OCI-LY7 (cell line): ENCODE data around the gene ANP32A. TPM values are rescaled to one million over a fixed set of nuclear protein-coding genes. Genes with fewer than 3 reads are reported as not detected.

ENCODE experiments used
- BruUV-seq: library from RNA; stranded (reverse); fragments of 400-500 nt; replicated peaks from 2 replicates; lab custom pipeline; 2021; lab: Mats Ljungman, UMichigan
- CTCF ChIA-PET: fragments of 300-600 bp; sonication (Branson Sonifier 250); formaldehyde crosslinking; loops from one replicate; lab custom pipeline; 2022; ENCODE audit warnings: antibody characterized with exemption; ENCODE audit not compliant: unreplicated experiment; lab: Charles Lee
- POLR2A ChIA-PET: fragments of 300-600 bp; sonication (Branson Sonifier 250); formaldehyde crosslinking; loops from one replicate; lab custom pipeline; 2022; ENCODE audit warnings: antibody characterized with exemption; lab: Charles Lee
- DNase-seq: peaks from one replicate; pipeline ENCODE4 v3.0.0-alpha.2; 2015; ENCODE audit warnings: low spot score
- H2AFZ ChIP-seq: fragments of 200-600 bp; sonication (generic), shearing (Covaris generic); 2 replicates; pipeline ENCODE4 v1.6.1; 2014; ENCODE audit warnings: mild to moderate bottlenecking, antibody characterized with exemption, low read length, moderate library complexity
- H3K27ac ChIP-seq: fragments of 200-600 bp; sonication (generic); 2 replicates; pipeline ENCODE4 v1.5.1; 2014; ENCODE audit warnings: mixed run types, low read depth, mild to moderate bottlenecking, moderate library complexity, low read length, inconsistent platforms; ENCODE audit not compliant: poor library complexity, severe bottlenecking
- H3K36me3 ChIP-seq: fragments of 200-600 bp; sonication (generic); 2 replicates; pipeline ENCODE4 v1.6.1; 2014; ENCODE audit warnings: mild to moderate bottlenecking, antibody characterized with exemption, low read length, moderate library complexity, mixed read lengths; ENCODE audit not compliant: insufficient read depth
- H3K4me1 ChIP-seq: fragments of 200-600 bp; sonication (generic); 2 replicates; pipeline ENCODE4 v1.5.1; 2014; ENCODE audit warnings: mild to moderate bottlenecking, low read length; ENCODE audit not compliant: insufficient read depth, poor library complexity, severe bottlenecking
- H3K4me2 ChIP-seq: fragments of 200-600 bp; sonication (generic); 2 replicates; pipeline ENCODE4 v1.6.1; 2014; ENCODE audit warnings: mild to moderate bottlenecking, low read length
- H3K4me3 ChIP-seq: fragments of 200-600 bp; sonication (generic); 2 replicates; pipeline ENCODE4 v1.5.1; 2014; ENCODE audit warnings: mild to moderate bottlenecking, low read depth, low read length; ENCODE audit not compliant: poor library complexity, severe bottlenecking
- H3K79me2 ChIP-seq: fragments of 200-600 bp; sonication (generic); 2 replicates; pipeline ENCODE4 v1.6.1; 2016; ENCODE audit warnings: low read depth, mild to moderate bottlenecking, low read length, moderate library complexity, mixed read lengths; ENCODE audit not compliant: insufficient read depth
- H3K9me2 ChIP-seq: fragments of 200-600 bp; sonication (generic); 2 replicates; pipeline ENCODE4 v1.6.1; 2016; ENCODE audit warnings: mild to moderate bottlenecking, low read length, mixed read lengths; ENCODE audit not compliant: insufficient read depth
- H3K9me3 ChIP-seq: fragments of 200-600 bp; sonication (generic); 2 replicates; pipeline ENCODE4 v1.6.1; 2014; ENCODE audit warnings: mild to moderate bottlenecking, mixed run types, low read length, mixed read lengths
- H4K20me1 ChIP-seq: fragments of 200-600 bp; sonication (generic); 2 replicates; pipeline ENCODE4 v1.6.1; 2014; ENCODE audit warnings: mild to moderate bottlenecking, antibody characterized with exemption, low read length, moderate library complexity, mixed read lengths; ENCODE audit not compliant: insufficient read depth
- EZH2phosphoT487 ChIP-seq: fragments of 200-600 bp; sonication (generic); IDR thresholded peaks from 2 replicates; pipeline ENCODE4 v1.6.1; 2018; ENCODE audit warnings: low read depth, borderline replicate concordance, mild to moderate bottlenecking, mixed run types, antibody characterized with exemption, low read length, moderate library complexity, mixed read lengths
- intact Hi-C: fragments of 100-400 bp; cut with micrococcal nuclease; formaldehyde crosslinking; loops from one replicate; pipeline ENCODE4 v1.10.0; 2022; ENCODE audit not compliant: unreplicated experiment
- total RNA-seq, 2 experiments: library from RNA; depleted of rRNA in 1 of 2; stranded (reverse); fragments of >200 nt in 1 of 2; shearing (Covaris generic) in 1 of 2; gene quantifications; 2 replicates each; pipeline ENCODE4 v1.2.3, GENCODE V29; 2014 to 2022
- TF ChIP-seq, protein P1 (sequence below): fragments of 200-600 bp; sonication (generic); conservative IDR thresholded peaks from 2 replicates; pipeline ENCODE4 v1.5.1; 2014; ENCODE audit warnings: mild to moderate bottlenecking, antibody characterized with exemption, low read length, moderate library complexity, mixed read lengths

The ANP32A gene
- total RNA-seq, 2 experiments from 2014 or later, result 232 to 580 TPM

DNA sequence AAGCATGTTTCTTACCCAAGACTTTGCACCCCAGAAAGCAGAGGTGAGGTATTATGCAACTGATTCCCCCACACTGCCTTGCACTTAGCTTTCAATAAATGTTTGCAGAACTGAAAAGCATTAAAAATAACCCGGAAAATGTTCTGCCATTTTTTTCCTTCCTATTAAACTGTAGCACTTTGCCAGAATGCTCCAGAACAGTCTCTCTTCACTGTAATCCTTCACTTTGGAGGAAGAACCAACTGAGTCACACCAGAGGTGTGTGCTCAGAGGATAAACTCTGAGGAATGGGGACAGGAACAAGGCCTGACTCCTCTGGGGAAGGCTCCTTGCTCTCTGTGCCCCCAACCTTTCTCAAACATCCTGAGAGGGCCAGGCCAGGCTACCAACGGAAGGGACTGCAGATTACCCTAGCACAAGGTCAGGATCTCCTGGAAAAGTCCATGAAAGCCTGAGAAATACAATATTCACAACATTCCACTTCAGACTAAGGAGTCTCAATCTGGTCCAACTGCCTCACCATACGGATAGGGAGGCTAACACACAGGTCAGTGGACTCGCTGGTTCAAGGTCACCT, 19.0 kb downstream of the ANP32A start:
- Histone ChIP-seq H3K27ac (peak overlapping the region; percentile 37), H3K4me1 (peaks cover 60% of the 10 kb centered on the region), H3K9me3 (no peaks in the 10 kb centered on the region), H4K20me1 (peaks cover 76% of the 10 kb centered on the region), H3K4me3 (no peak overlapping the region), H2AFZ (no peak overlapping the region), H3K9me2 (no peaks in the 10 kb centered on the region), H3K79me2 (peaks cover 100% of the 10 kb centered on the region), H3K4me2 (peak overlapping the region; percentile 25; the same call in 1 of the 2 replicates), H3K36me3 (peaks cover 94% of the 10 kb centered on the region)
- DNase-seq, result no peak
- BruUV-seq, result no TSS peak
- ChIA-PET CTCF (no interaction called here), POLR2A (interaction anchor here (2.3 kb wide), 1 partner anchor 15 kb away, joined by 11 read pairs; no protein-coding TSS in a partner anchor)
- TF ChIP-seq EZH2phosphoT487, result no peak
- intact Hi-C loops, result no loop called here

DNA sequence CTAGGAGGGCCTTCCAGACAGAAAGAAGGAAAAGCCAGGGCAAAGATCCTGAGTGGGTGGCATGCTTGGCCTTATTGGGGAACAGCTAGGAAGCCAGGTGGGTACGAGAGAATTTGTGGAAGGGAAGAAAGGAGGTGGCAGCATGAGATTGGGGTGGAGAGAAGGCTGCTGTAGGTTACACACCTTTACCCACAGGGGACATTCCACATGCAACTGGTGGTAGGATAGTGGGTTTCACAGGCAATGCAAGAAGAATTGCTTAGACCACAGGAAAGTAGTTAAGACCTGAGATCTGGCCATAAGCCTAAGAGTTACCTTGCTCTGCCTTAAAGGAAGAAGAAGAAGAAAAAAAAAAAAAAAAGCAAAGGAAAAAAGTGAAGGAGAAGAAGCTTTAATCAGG, 19.8 kb downstream of the ANP32A start:
- no peak for DNase-seq
- ChIA-PET CTCF (no interaction called here), POLR2A (interaction anchor here (2.3 kb wide), 1 partner anchor 15 kb away, joined by 11 read pairs; no protein-coding TSS in a partner anchor)
- H3K79me2 ChIP-seq, result peaks cover 100% of the 10 kb centered on the region
- H3K4me1 ChIP-seq, result peaks cover 66% of the 10 kb centered on the region
- H4K20me1 ChIP-seq, result peaks cover 77% of the 10 kb centered on the region
- TF ChIP-seq, protein P1, sequence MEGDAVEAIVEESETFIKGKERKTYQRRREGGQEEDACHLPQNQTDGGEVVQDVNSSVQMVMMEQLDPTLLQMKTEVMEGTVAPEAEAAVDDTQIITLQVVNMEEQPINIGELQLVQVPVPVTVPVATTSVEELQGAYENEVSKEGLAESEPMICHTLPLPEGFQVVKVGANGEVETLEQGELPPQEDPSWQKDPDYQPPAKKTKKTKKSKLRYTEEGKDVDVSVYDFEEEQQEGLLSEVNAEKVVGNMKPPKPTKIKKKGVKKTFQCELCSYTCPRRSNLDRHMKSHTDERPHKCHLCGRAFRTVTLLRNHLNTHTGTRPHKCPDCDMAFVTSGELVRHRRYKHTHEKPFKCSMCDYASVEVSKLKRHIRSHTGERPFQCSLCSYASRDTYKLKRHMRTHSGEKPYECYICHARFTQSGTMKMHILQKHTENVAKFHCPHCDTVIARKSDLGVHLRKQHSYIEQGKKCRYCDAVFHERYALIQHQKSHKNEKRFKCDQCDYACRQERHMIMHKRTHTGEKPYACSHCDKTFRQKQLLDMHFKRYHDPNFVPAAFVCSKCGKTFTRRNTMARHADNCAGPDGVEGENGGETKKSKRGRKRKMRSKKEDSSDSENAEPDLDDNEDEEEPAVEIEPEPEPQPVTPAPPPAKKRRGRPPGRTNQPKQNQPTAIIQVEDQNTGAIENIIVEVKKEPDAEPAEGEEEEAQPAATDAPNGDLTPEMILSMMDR, result no peak
- TF ChIP-seq EZH2phosphoT487, result no peak
- no peaks in the 10 kb centered on the region for H3K9me2 ChIP-seq
- no peaks in the 10 kb centered on the region for H3K9me3 ChIP-seq
- peaks cover 94% of the 10 kb centered on the region for H3K36me3 ChIP-seq
- no peak overlapping the region for H3K4me3 ChIP-seq
- BruUV-seq, result no TSS peak
- no peak overlapping the region for H3K4me2 ChIP-seq
- H2AFZ ChIP-seq, result no peak overlapping the region
- intact Hi-C loops, result no loop called here
- H3K27ac ChIP-seq, result no peak overlapping the region

DNA sequence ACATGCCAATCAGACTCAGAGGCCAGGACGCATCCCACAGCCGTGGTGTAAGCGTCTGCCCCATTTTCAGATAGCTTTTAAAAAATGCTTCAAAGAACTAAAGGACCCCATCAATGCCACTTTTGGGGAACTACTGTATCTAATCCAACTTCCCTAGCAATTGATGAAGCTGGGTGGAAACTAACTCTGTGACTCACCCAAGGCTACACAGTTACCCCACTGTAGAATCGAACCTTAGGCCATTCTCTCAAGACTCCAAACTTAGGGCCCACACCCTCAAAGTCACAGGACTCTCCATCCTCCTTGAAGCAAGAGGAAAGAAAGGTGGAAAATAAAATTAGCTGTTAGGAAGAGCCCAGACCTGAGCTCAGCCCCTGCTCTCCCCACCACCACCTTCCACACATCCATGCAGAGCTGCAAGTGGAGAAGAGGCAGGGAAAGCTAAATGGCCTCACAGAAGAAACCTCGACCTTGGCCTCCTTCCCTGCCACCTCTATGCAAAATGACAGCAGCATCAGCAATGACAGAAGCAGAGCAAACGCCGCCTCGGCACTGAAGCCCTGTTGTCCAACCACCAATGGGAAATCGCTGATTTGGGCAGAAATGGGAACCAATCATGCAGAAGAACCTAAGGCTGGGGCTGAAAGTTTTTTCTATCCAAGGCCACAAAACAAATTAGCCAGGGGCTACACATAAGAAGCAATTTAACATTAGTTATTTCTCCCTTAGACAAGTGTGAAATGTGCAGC, 22.2 kb downstream of the ANP32A start:
- TF ChIP-seq, protein P1, result no peak
- no peak for TF ChIP-seq EZH2phosphoT487
- Histone ChIP-seq H3K9me2 (no peaks in the 10 kb centered on the region), H3K36me3 (peaks cover 97% of the 10 kb centered on the region), H2AFZ (no peak overlapping the region), H3K4me1 (peaks cover 85% of the 10 kb centered on the region), H3K4me3 (no peak overlapping the region), H3K27ac (peak overlapping the region; percentile 13), H3K9me3 (no peaks in the 10 kb centered on the region), H3K79me2 (peaks cover 100% of the 10 kb centered on the region), H3K4me2 (no peak overlapping the region; the same call in 1 of the 2 replicates), H4K20me1 (peaks cover 82% of the 10 kb centered on the region)
- intact Hi-C loops, result no loop called here
- no peak for DNase-seq
- POLR2A ChIA-PET, result interaction anchor here (1.3 kb wide), 1 partner anchor 18 kb away, joined by 4 read pairs; no protein-coding TSS in a partner anchor
- CTCF ChIA-PET, result no interaction called here
- no TSS peak for BruUV-seq
